Limb (tissue), 2 donors: ENCODE results near the gene GAS7.

ENCODE experiments used
- DNase-seq, 2 donors: peaks; one replicate each; pipeline ENCODE4 v3.0.0-alpha.2; 2016; ENCODE audit errors: extremely low spot score in 2 of 2

The GAS7 gene

DNA sequence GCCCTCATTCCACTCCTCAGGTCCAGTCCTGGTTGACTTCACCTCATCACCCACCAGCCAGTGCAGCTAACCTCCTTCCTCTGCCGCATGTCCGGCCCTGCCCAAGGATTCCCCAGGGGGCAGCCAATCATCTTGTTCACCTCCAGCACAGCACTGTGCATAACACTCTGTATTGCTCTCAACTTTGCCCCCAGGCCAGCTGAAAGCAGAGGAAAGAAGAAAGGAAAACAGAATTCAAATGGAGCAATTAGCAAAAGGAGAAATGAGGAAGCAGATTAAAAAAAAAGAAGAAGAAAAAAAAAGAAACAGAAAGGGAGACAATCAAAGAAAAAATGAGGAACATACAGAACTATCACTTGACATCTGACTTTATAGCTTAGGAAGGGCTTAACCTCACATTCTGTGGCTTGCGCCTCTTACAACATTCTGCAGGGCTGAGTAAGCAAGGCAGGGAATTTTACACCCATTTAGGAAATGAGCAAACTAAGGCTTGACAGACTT, 26.1 kb downstream of the GAS7 start:
- no peak for DNase-seq

- no peak for DNase-seq
Observed at GRCh38 chr17:10171581-10171981, 26.8 kb downstream of the GAS7 start.

- peak; percentile 51 to 64 for DNase-seq
Observed at GRCh38 chr17:10171122-10171571, 27.3 kb downstream of the GAS7 start.

DNA sequence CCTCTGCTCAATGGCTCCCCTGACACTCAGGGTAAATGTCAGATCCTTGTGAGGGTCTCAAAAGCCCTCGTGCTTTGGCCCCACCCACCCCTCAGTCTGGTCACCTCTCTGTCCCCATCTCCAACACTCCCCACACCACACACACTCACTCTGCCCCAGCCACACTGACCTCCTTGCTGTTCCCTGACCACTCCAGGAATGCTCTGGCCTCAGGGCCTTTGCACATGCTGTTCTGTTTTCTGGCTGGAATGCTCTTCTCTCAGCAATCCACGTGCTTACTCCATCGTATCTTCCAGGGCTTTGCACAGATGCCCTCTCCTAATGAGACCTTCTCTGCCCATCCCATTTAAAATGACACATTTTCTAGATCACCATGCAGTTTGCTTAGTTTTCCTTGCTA, 28.2 kb downstream of the GAS7 start:
- no peak for DNase-seq

DNA sequence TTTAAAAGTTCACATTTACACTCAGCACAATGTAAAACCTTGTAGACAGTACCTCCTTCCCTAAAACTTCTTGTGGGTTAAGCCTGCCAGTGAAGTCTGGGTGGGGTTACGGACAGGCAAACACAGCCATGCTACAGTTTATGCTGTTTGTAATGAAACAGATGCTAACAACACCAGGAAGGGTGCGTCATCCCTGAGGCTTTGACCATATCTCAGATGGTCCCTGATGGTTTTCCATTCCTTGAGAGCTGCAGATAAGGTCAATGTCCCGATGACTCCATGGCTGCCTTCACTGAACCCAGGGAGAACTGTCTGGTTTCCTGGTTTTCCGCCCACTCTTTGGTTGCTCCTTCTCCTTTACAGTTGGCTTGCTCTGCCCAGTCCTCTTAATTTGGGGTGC, 29.1 kb downstream of the GAS7 start:
- DNase-seq = no peak

DNA sequence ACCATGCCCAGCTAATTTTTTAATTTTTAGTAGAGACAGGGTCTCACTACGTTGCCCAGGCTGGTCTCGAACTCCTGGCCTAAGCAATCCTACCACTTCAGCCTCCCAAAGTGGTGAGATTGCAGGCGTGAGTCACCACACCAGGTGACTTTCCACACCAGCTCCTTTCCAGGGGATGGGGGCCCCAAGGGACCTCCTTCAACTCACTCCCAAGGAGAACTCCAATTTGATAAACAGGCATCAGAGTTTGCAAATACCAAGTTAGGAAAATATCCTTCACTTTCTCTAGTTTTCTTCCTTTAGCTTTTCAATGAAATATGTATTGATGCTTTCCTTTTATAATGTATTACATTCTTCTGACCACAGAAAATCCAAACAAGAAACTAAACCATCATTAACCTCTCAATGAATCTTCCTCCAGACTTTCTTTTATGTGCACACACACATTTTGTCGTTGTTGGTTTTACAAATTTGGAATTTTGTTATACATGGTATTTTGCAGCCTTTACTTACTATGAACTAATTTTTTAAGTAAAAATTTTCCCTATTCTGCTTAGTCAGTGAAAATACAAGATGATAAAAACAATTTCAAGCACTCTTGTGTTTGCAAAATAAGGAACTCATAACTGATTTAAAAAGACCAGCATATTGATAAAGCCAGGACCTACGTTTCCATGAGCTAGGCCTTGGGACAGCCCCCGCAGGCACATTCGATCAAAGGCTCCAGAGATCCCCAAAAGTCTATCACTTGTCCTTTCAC, 32.0 kb downstream of the GAS7 start:
- no peak for DNase-seq

GRCh38 chr17:10162096-10162495, 36.3 kb downstream of the GAS7 start:
- no peak for DNase-seq

- DNase-seq = no peak
Observed at GRCh38 chr17:10161386-10161785, 37.0 kb downstream of the GAS7 start.

GRCh38 chr17:10156948-10157607, 41.3 kb downstream of the GAS7 start:
- DNase-seq = no peak

- DNase-seq = no peak
Observed at GRCh38 chr17:10156599-10156947, 41.8 kb downstream of the GAS7 start.

DNA sequence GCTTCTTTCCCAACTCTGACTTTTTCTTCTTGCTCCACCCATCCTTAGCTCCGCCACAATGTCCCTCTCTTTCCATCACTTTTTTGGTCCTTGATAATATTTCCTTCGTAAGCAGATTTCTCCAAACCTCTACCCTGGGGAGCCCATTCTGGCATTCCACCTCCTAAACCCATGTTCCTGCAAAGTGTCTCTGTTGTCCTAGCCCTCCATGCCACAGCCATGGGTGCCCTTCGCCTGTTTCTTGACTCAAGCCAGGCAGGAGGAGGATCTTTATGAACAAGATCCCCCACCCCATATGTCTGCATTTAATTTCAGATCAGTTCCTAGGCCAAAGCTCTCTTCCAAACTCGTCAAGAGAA, 42.4 kb downstream of the GAS7 start:
- no peak for DNase-seq

DNA sequence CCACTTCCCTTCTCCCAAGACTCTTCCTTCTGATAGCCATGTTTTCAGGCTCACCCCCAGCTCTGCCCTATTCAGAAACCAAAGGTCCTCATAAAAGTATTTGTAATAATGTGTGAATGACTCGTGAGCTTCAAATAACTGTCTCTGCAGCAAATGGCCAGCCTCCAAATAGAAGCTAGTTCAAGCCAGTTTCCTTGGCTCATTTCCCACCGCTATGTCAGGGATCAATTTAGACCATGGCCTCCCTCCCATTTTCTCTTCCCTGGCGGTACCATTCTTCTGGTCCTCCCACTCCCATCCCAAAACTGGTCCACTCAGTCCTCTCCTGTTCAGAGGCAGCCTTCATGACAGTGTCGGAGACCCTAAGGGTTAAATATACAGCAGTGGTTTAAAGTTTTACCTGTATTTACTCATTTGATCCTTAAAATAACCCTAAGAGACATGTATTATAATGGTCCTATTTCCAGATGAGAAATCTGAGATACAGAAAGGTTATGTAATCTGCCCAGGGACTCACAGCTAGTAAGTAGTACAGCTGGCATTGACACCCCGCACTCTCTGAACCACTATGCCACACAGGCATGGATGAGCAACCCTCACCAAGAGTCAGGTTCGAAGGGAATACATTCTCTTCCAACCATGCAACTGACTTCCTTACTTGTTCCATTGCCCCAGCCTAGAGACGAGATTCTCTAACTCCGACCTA, 42.9 kb downstream of the GAS7 start:
- DNase-seq = peak in 1 of 2 donors; percentile 50

DNA sequence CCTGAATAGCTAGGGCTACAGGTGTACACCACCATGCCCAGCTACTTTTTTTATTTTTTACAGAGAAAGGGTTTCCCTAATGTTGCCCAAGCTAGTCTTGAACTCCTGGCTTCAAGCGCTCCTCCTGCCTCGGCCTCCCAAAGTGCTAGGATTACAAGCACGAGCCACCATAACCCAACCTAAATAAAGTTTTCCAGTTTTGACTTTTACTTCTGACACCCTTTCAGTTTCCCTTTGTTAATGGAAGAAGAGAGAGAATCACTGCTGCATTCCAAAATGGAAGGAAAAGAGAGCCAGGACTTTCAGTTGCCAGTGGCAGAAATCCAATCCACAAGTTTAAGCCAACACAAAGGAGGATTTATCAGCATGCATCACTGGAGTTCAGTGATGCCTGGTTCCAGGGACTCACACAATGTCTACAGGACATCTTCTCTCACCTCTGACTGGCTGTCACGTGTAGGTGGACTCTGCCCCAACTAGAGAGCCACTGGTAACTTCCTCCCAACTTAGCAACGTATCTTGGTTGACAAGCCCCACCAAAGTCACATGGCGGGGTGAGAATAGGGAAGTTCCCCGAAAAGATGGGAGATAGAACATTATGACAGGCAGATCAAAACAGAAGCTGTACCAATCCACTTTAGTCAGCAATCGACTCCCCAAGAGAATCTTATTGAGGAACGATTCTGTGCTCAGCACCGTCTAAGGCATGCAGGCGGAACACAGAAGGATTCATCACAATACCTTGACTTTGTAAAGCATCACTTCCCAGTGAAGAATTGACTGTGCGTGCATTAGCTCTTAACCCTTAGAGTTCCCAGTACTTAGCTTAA, 46.5 kb downstream of the GAS7 start:
- DNase-seq = no peak

GRCh38 chr17:10149573-10150399, 48.6 kb downstream of the GAS7 start:
- DNase-seq = no peak

DNA sequence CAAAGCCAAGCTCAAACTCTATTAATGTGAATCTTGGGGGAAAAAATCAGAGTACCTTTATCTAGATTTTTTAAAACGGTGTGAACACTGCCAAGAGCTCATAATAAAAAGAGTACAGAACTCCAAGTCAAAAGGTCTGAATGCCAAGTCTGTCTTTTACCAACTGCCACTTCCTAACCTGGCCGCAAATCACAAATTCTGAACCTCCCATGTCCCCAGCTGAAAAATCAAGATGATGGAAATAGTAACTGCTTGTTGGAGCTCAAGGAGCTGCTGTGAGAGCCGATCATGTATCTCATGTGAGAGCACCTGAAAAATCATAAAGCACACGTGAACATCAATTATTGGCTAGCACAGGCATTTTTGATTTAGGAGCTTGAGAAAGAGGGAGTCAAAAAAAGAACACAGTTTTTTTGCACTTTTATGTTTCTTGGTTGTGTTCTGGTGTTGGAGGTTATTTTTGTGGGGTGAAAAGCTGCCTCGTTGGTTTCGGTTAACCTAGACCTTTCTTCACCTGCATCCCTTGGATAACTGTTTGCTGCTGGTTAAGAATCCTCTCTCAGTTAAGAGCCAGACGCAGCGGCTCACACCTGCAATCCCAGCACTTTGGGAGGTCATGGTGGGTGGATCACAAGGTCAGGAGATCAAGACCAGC, 50.5 kb downstream of the GAS7 start:
- no peak for DNase-seq

DNA sequence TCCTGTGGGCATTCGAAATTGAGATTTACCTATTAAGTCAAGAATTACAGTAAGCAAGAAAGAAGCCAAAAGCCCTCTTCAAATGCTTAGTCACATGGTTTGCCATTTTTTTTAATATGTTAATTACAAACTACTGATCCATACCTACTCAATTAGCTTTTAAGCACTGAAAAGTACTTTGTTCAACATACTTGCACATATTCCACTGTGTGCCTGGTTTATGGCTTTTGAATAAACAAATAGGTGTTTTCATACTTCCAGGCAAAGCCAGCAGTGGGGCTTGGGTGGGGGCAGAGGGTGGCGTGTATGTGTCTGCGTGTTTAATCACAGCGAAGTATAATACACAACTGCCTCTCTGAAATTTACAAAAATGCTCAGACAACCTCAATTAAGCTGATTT, 51.4 kb downstream of the GAS7 start:
- no peak for DNase-seq

DNA sequence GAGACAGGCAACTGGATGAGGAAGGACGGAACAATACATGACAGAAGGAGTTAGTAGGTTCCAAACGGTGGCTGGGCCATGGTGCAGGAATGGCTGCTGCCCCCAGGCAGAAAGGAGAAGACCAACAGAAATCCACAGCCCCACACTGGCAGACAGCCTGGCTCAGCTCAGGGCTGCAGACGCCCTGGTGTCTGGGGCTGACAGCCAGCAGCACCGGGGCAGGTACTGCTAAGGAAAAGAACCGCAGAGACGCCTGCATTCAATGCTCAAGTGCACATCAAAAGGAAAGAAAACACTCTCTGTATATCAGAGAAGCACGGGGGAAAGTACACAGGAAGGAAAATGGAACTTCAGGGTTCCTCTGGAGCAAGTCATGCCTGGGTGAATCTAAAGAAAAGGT, 53.4 kb downstream of the GAS7 start:
- DNase-seq = no peak

DNA sequence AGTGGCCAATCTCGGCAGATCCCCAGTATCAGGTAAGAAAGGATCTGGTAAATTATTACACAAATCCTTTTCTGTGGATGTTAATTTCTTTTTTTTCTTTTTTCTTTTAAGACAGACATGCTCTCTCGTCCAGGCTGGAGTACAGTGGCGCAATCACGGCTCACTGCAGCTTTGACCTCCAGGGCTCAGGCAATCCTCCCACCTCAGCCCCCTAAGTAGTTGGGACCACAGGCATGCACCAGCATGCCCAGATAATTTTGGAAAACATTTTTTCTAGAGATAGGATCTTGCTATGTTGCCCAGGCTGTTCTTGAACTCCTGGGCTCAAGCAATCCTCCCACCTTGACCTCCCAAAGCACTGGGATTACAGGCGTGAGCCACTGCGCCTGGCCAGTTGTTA, 54.0 kb downstream of the GAS7 start:
- no peak for DNase-seq

- DNase-seq = no peak
Observed at GRCh38 chr17:10141436-10141835, 57.0 kb downstream of the GAS7 start.

- DNase-seq = no peak
Observed at GRCh38 chr17:10139577-10139976, 58.8 kb downstream of the GAS7 start.
